H9 (cell line): ENCODE data around the gene FRK. TPM values are rescaled to one million over a fixed set of nuclear protein-coding genes. Genes with fewer than 3 reads are reported as not detected.

ENCODE experiments used
- DNase-seq: peaks from one replicate; pipeline ENCODE4 v3.0.0-alpha.2; 2017
- H2AFZ ChIP-seq: one replicate; pipeline ENCODE4 v1.6.1; 2013; ENCODE audit warnings: mild to moderate bottlenecking, low read length, control low read depth, moderate library complexity
- H2AK5ac ChIP-seq: 2 replicates; pipeline ENCODE4 v1.6.1; 2013; ENCODE audit warnings: low read length, control low read depth, mixed read lengths; ENCODE audit not compliant: insufficient read length
- H2BK120ac ChIP-seq: one replicate; pipeline ENCODE4 v1.6.1; 2013; ENCODE audit warnings: low read depth, mild to moderate bottlenecking, low read length, control low read depth, inconsistent platforms; ENCODE audit not compliant: poor library complexity, severe bottlenecking
- H2BK12ac ChIP-seq: 2 replicates; pipeline ENCODE4 v1.6.1; 2013; ENCODE audit warnings: low read length, control low read depth, mixed read lengths, low read depth; ENCODE audit not compliant: insufficient read length
- H2BK15ac ChIP-seq: 2 replicates; pipeline ENCODE4 v1.6.1; 2013; ENCODE audit warnings: low read depth, low read length, control low read depth
- H2BK20ac ChIP-seq: one replicate; pipeline ENCODE4 v1.6.1; 2013; ENCODE audit warnings: low read depth, mild to moderate bottlenecking, low read length, control low read depth, inconsistent platforms; ENCODE audit not compliant: poor library complexity, severe bottlenecking
- H2BK5ac ChIP-seq: 2 replicates; pipeline ENCODE4 v1.6.1; 2013; ENCODE audit warnings: low read length, control low read depth, mixed read lengths; ENCODE audit not compliant: insufficient read length
- H3K14ac ChIP-seq: 2 replicates; pipeline ENCODE4 v1.6.1; 2013; ENCODE audit warnings: low read length, control low read depth; ENCODE audit not compliant: insufficient read depth
- H3K18ac ChIP-seq: 2 replicates; pipeline ENCODE4 v1.6.1; 2013; ENCODE audit warnings: low read depth, mild to moderate bottlenecking, mixed read lengths, low read length, control low read depth; ENCODE audit not compliant: insufficient read length
- H3K23ac ChIP-seq: 2 replicates; pipeline ENCODE4 v1.6.1; 2013; ENCODE audit warnings: low read length, control low read depth, mixed read lengths, low read depth; ENCODE audit not compliant: insufficient read length
- H3K23me2 ChIP-seq: 2 replicates; pipeline ENCODE4 v1.6.1; 2013; ENCODE audit warnings: low read depth, mild to moderate bottlenecking, mixed read lengths, low read length, control low read depth; ENCODE audit not compliant: insufficient read length, poor library complexity, severe bottlenecking
- H3K27ac ChIP-seq: 2 replicates; pipeline ENCODE4 v1.5.1; 2013; ENCODE audit warnings: low read length, control low read depth, mixed read lengths, low read depth; ENCODE audit not compliant: insufficient read length
- H3K27me3 ChIP-seq: 2 replicates; pipeline ENCODE4 v1.6.1; 2013; ENCODE audit warnings: low read length, control low read depth, inconsistent platforms; ENCODE audit not compliant: insufficient read depth
- H3K4ac ChIP-seq: 2 replicates; pipeline ENCODE4 v1.6.1; 2013; ENCODE audit warnings: low read depth, mild to moderate bottlenecking, control low read depth, inconsistent platforms, low read length, moderate library complexity
- H3K4me1 ChIP-seq: 2 replicates; pipeline ENCODE4 v1.6.1; 2013; ENCODE audit warnings: low read length, control low read depth, inconsistent platforms; ENCODE audit not compliant: insufficient read depth
- H3K4me2 ChIP-seq: 2 replicates; pipeline ENCODE4 v1.6.1; 2013; ENCODE audit warnings: low read length, control low read depth, mixed read lengths; ENCODE audit not compliant: insufficient read length, insufficient read depth
- H3K56ac ChIP-seq: 2 replicates; pipeline ENCODE4 v1.6.1; 2013; ENCODE audit warnings: low read depth, mild to moderate bottlenecking, mixed read lengths, low read length, control low read depth; ENCODE audit not compliant: insufficient read length
- H3K79me1 ChIP-seq: 2 replicates; pipeline ENCODE4 v1.6.1; 2013; ENCODE audit warnings: low read depth, mild to moderate bottlenecking, moderate library complexity, low read length, control low read depth, inconsistent platforms; ENCODE audit not compliant: insufficient read depth, poor library complexity, severe bottlenecking
- H3K79me2 ChIP-seq: 2 replicates; pipeline ENCODE4 v1.6.1; 2013; ENCODE audit warnings: low read length, control low read depth, inconsistent platforms; ENCODE audit not compliant: insufficient read depth
- H3K9ac ChIP-seq: 2 replicates; pipeline ENCODE4 v1.6.1; 2013; ENCODE audit warnings: low read length, control low read depth, mixed read lengths; ENCODE audit not compliant: insufficient read length; ENCODE audit errors: extremely low read depth
- H3K9me3 ChIP-seq: one replicate; pipeline ENCODE4 v1.6.1; 2013; ENCODE audit warnings: low read depth, low read length, inconsistent platforms; ENCODE audit not compliant: control insufficient read depth
- H3T11ph ChIP-seq: one replicate; pipeline ENCODE4 v1.6.1; 2013; ENCODE audit warnings: mild to moderate bottlenecking, low read length, control low read depth, inconsistent platforms
- H4K20me1 ChIP-seq: one replicate; pipeline ENCODE4 v1.6.1; 2013; ENCODE audit not compliant: control insufficient read depth, insufficient read length, insufficient read depth
- H4K5ac ChIP-seq: 2 replicates; pipeline ENCODE4 v1.6.1; 2013; ENCODE audit warnings: low read depth, mild to moderate bottlenecking, mixed read lengths, low read length, control low read depth; ENCODE audit not compliant: insufficient read length
- H4K8ac ChIP-seq: replicated peaks from 2 replicates; pipeline ENCODE4 v1.6.1; 2013; ENCODE audit warnings: low read length, control low read depth, mixed read lengths, low read depth; ENCODE audit not compliant: insufficient read length
- H4K91ac ChIP-seq: 2 replicates; pipeline ENCODE4 v1.6.1; 2013; ENCODE audit warnings: low read depth, mild to moderate bottlenecking, moderate library complexity, mixed read lengths, low read length, control low read depth; ENCODE audit not compliant: insufficient read length
- H3K27ac Mint-ChIP-seq, 3 experiments: 2 replicates in 2 of 3; 3 replicates in 1 of 3; pipeline ENCODE4 v1.8.0; 2020 to 2021; ENCODE audit warnings: mixed read lengths in 3 of 3, mild to moderate bottlenecking in 1 of 3, moderate library complexity in 1 of 3
- H3K27me3 Mint-ChIP-seq: 2 replicates; pipeline ENCODE4 v1.8.0; 2021; ENCODE audit warnings: low read depth, mild to moderate bottlenecking, moderate library complexity, mixed read lengths
- H3K36me3 Mint-ChIP-seq, 3 experiments: 2 replicates in 2 of 3; 3 replicates in 1 of 3; pipeline ENCODE4 v1.8.0; 2020 to 2021; ENCODE audit warnings: low read depth in 3 of 3, mixed read lengths in 3 of 3; ENCODE audit not compliant: insufficient read depth in 1 of 3
- H3K4me1 Mint-ChIP-seq, 2 experiments: 2 replicates each; pipeline ENCODE4 v1.8.0; 2020; ENCODE audit warnings: mixed read lengths in 2 of 2
- H3K4me3 Mint-ChIP-seq, 2 experiments: 2 replicates in 1 of 2; 3 replicates in 1 of 2; pipeline ENCODE4 v1.8.0; 2020 to 2021; ENCODE audit warnings: mild to moderate bottlenecking in 2 of 2, mixed read lengths in 2 of 2, moderate library complexity in 1 of 2
- H3K9me3 Mint-ChIP-seq, 2 experiments: 2 replicates in 1 of 2; 3 replicates in 1 of 2; pipeline ENCODE4 v1.8.0; 2020; ENCODE audit warnings: mild to moderate bottlenecking in 2 of 2, mixed read lengths in 2 of 2, moderate library complexity in 1 of 2
- WGBS: extraction: QIAGEN DNeasy Blood & Tissue Kit; methylation state at CpG from one replicate; pipeline ENCODE4 v1.1.7; 2013; ENCODE audit warnings: missing lambda C conversion rate, low lambda C conversion rate, mixed read lengths; ENCODE audit not compliant: insufficient read length; ENCODE audit errors: extremely low coverage; 5-methylcytosine and 5-hydroxymethylcytosine counted together
- total RNA-seq: library from RNA; stranded (reverse); gene quantifications from 2 replicates; pipeline ENCODE4 v1.2.1, GENCODE V29; 2021
- TF ChIP-seq, protein P1 (sequence below): fragments of 200-600 bp; sonication (generic); conservative IDR thresholded peaks from 3 replicates; pipeline ENCODE4 v1.8.0; 2021; ENCODE audit warnings: antibody characterized with exemption, mild to moderate bottlenecking

The FRK gene
- total RNA-seq, 1 experiment from 2014 or later = 0.15 TPM

DNA sequence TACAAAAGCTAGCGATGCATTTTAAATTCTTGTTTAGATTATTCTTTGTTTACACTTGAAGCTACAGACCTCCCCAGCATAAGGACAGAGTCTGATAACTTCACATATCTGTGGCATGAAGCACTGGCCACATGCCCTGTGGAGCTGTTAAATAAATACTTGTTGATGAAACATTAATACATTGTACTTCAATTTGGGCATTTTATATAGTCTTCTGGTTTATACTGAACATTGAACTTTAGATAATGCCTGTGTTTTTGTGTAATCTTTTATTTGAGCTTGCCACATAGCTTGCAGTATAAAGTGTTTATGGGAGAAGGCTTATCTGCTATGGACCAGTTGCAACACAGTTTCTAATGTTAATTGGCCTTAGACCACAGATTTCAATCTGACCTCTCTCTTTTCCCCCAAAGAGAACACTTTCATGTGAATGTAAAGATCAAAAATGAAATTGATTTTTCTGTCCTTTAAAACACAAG lies 48.2 kb downstream of the FRK start:
- H3K4me2 ChIP-seq = no peak overlapping the region

More for the DNA sequence above, 48.2 kb downstream of the FRK start:
- no peak overlapping the region for H2BK12ac ChIP-seq
- no peaks in the 10 kb centered on the region for H3K27me3 Mint-ChIP-seq
- no CpG with 5 or more reads among the region's 1 CpG for WGBS
- H2BK20ac ChIP-seq = no peak overlapping the region
- no peak overlapping the region for H2AFZ ChIP-seq
- TF ChIP-seq, protein P1, sequence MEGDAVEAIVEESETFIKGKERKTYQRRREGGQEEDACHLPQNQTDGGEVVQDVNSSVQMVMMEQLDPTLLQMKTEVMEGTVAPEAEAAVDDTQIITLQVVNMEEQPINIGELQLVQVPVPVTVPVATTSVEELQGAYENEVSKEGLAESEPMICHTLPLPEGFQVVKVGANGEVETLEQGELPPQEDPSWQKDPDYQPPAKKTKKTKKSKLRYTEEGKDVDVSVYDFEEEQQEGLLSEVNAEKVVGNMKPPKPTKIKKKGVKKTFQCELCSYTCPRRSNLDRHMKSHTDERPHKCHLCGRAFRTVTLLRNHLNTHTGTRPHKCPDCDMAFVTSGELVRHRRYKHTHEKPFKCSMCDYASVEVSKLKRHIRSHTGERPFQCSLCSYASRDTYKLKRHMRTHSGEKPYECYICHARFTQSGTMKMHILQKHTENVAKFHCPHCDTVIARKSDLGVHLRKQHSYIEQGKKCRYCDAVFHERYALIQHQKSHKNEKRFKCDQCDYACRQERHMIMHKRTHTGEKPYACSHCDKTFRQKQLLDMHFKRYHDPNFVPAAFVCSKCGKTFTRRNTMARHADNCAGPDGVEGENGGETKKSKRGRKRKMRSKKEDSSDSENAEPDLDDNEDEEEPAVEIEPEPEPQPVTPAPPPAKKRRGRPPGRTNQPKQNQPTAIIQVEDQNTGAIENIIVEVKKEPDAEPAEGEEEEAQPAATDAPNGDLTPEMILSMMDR = no peak
- H3K9me3 ChIP-seq = no peaks in the 10 kb centered on the region
- no peak overlapping the region for H3K4ac ChIP-seq
- no peak overlapping the region for H3K18ac ChIP-seq
- no peak overlapping the region for H2BK120ac ChIP-seq
- H3K36me3 Mint-ChIP-seq = no peaks in the 10 kb centered on the region
- H2AK5ac ChIP-seq = no peak overlapping the region
- no peaks in the 10 kb centered on the region for H3K4me1 ChIP-seq
- H3T11ph ChIP-seq = no peak overlapping the region
- H3K27ac Mint-ChIP-seq = no peak overlapping the region
- no peak overlapping the region for H4K5ac ChIP-seq
- no peaks in the 10 kb centered on the region for H3K79me2 ChIP-seq
- H3K4me3 Mint-ChIP-seq = no peak overlapping the region
- H3K79me1 ChIP-seq = no peaks in the 10 kb centered on the region
- H3K9me3 Mint-ChIP-seq = no peaks in the 10 kb centered on the region
- no peaks in the 10 kb centered on the region for H3K23me2 ChIP-seq
- no peak overlapping the region for H3K23ac ChIP-seq
- no peak overlapping the region for H3K56ac ChIP-seq
- H4K20me1 ChIP-seq = no peaks in the 10 kb centered on the region
- no peaks in the 10 kb centered on the region for H3K27me3 ChIP-seq
- H3K14ac ChIP-seq = no peak overlapping the region
- H4K91ac ChIP-seq = no peak overlapping the region
- H3K4me1 Mint-ChIP-seq = peaks cover 4 to 10% of the 10 kb centered on the region in 2 experiments; a peak in 3 of 4 replicates
- H2BK5ac ChIP-seq = no peak overlapping the region
- H4K8ac ChIP-seq = no peak overlapping the region
- no peak overlapping the region for H3K27ac ChIP-seq
- no peak for DNase-seq
- no peak overlapping the region for H3K9ac ChIP-seq
- H2BK15ac ChIP-seq = no peak overlapping the region
